BE2C (cell line): ENCODE results near the gene PAM16.
"Not testable (repeated sequence)": the region's sequence is repeated elsewhere in the genome, so short reads cannot be mapped to it uniquely, and the experiment has no call there.

ENCODE experiments used
- DNase-seq: peaks from one replicate; pipeline ENCODE4 v3.0.0-alpha.2; 2020
- H3K27me3 ChIP-seq: fragments of 250-450 bp; sonication (Bioruptor Pico); 2 replicates; pipeline ENCODE4 v1.5.1; 2020; ENCODE audit warnings: mild to moderate bottlenecking
- H3K36me3 ChIP-seq: fragments of 250-450 bp; sonication (Bioruptor Pico); 2 replicates; pipeline ENCODE4 v1.5.1; 2020; ENCODE audit warnings: mild to moderate bottlenecking
- H3K4me1 ChIP-seq: fragments of 250-450 bp; sonication (Bioruptor Pico); 2 replicates; pipeline ENCODE4 v1.5.1; 2020
- H3K4me3 ChIP-seq: 2 replicates; pipeline ENCODE4 v1.5.1; 2011; ENCODE audit warnings: low read depth, low read length
- H3K9me3 ChIP-seq: fragments of 250-450 bp; sonication (Bioruptor Pico); 2 replicates; pipeline ENCODE4 v1.5.1; 2020
- CTCF ChIP-seq: IDR thresholded peaks from 2 replicates; pipeline ENCODE4 v1.5.1; 2012; ENCODE audit warnings: mild to moderate bottlenecking, low read depth, low read length

The PAM16 gene

GRCh38 chr16:4336701-4337539 is 14.2 kb downstream of the PAM16 start:
- Histone ChIP-seq H3K36me3 (peaks cover 47% of the 10 kb centered on the region), H3K27me3 (no peaks in the 10 kb centered on the region), H3K4me1 (peaks cover 9% of the 10 kb centered on the region; the same call in 1 of the 2 replicates), H3K9me3 (no peaks in the 10 kb centered on the region), H3K4me3 (no peak overlapping the region)
- TF ChIP-seq CTCF, result no peak
- DNase-seq, result no peak

- TF ChIP-seq CTCF, result no peak
- DNase-seq, result no peak
- Histone ChIP-seq H3K9me3 (no peaks in the 10 kb centered on the region), H3K36me3 (peaks cover 33% of the 10 kb centered on the region), H3K4me1 (peaks cover 4% of the 10 kb centered on the region; the same call in 1 of the 2 replicates), H3K4me3 (no peak overlapping the region), H3K27me3 (no peaks in the 10 kb centered on the region)
Observed at GRCh38 chr16:4334724-4335495, 16.2 kb downstream of the PAM16 start.

- not testable (repeated sequence) for DNase-seq, H3K9me3 ChIP-seq, H3K4me1 ChIP-seq, H3K27me3 ChIP-seq, H3K4me3 ChIP-seq
- peaks cover 21% of the 10 kb centered on the region for H3K36me3 ChIP-seq
Observed at GRCh38 chr16:4333714-4334113, 17.4 kb downstream of the PAM16 start.

GRCh38 chr16:4333308-4333638 is 17.8 kb downstream of the PAM16 start:
- Histone ChIP-seq H3K9me3 (no peaks in the 10 kb centered on the region), H3K36me3 (peaks cover 17% of the 10 kb centered on the region), H3K27me3 (no peaks in the 10 kb centered on the region), H3K4me3 (no peak overlapping the region), H3K4me1 (peaks cover 4% of the 10 kb centered on the region; the same call in 1 of the 2 replicates)
- no peak for TF ChIP-seq CTCF
- no peak for DNase-seq

GRCh38 chr16:4332623-4333307 is 18.4 kb downstream of the PAM16 start:
- Histone ChIP-seq H3K4me3 (no peak overlapping the region), H3K36me3 (peaks cover 13% of the 10 kb centered on the region), H3K9me3 (no peaks in the 10 kb centered on the region), H3K4me1 (peaks cover 5% of the 10 kb centered on the region; the same call in 1 of the 2 replicates), H3K27me3 (no peaks in the 10 kb centered on the region)
- DNase-seq, result no peak
- no peak for TF ChIP-seq CTCF

GRCh38 chr16:4332083-4332482 is 19.0 kb downstream of the PAM16 start:
- H3K36me3 ChIP-seq, result peaks cover 7% of the 10 kb centered on the region; the same call in 1 of the 2 replicates
- no peaks in the 10 kb centered on the region for H3K9me3 ChIP-seq
- H3K4me1 ChIP-seq, result peaks cover 5% of the 10 kb centered on the region; the same call in 1 of the 2 replicates
- no peaks in the 10 kb centered on the region for H3K27me3 ChIP-seq
- TF ChIP-seq CTCF, result no peak
- no peak overlapping the region for H3K4me3 ChIP-seq
- no peak for DNase-seq
